ENCODE results near the gene RPS6KA5. TPM values are rescaled to one million over a fixed set of nuclear protein-coding genes. Genes with fewer than 3 reads are reported as not detected.

The RPS6KA5 gene
- total RNA-seq, 1 experiment from 2014 or later, result 3.8 TPM

DNA sequence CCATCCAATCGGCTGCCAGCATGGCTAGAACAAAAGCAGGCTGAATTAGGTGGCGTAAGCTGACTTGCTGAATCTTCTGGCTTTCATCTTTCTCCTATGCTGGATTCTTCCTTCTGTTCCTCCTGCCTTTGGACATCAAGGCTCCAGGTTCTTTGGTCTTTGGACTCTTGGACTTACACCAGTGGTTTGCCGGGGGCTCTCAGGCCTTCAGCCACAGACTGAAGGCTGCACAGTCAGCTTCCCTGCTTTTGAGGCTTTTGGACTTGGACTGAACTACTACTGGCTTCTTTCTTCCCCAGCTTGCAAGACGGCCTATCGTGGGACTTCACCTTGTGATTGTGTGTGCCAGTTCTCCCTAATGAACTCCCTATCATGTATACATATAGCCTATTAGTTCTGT is 42.0 kb downstream of the RPS6KA5 start:
- H2BK5ac ChIP-seq (ENCODE audit: insufficient read length, low read length), result no peak overlapping the region
- H3K4ac ChIP-seq (ENCODE audit: low read depth, low read length), result no peak overlapping the region
- H4K91ac ChIP-seq (ENCODE audit: insufficient read length, low read depth, low read length), result no peak overlapping the region
- no peak overlapping the region for H4K8ac ChIP-seq (replicated peaks; ENCODE audit: insufficient read length, low read depth, low read length)
- WGBS (ENCODE audit: extremely low coverage, insufficient read length, low lambda C conversion rate), result no CpG with 5 or more reads among the region's 5 CpGs
- H4K20me1 ChIP-seq (ENCODE audit: control insufficient read depth, insufficient read depth, insufficient read length), result no peaks in the 10 kb centered on the region
- no peak for DNase-seq
- no peak overlapping the region for H3T11ph ChIP-seq (ENCODE audit: low read length)
- Mint-ChIP-seq H3K9me3 (no peaks in the 10 kb centered on the region), H3K4me3 (no peak overlapping the region), H3K4me1 (no peaks in the 10 kb centered on the region), H3K36me3 (ENCODE audit: insufficient read depth in 1 of 3, low read depth in 3 of 3) (no peaks in the 10 kb centered on the region), H3K27me3 (ENCODE audit: low read depth) (no peaks in the 10 kb centered on the region), H3K27ac (peak overlapping the region in 1 of 3 experiments; percentile 33; a peak in 1 of 7 replicates)
- H3K23ac ChIP-seq (ENCODE audit: insufficient read length, low read depth, low read length), result no peak overlapping the region
- no peaks in the 10 kb centered on the region for H3K79me2 ChIP-seq (ENCODE audit: insufficient read depth, low read length)
- H3K56ac ChIP-seq (ENCODE audit: insufficient read length, low read depth, low read length), result no peak overlapping the region
- TF ChIP-seq, protein P1, sequence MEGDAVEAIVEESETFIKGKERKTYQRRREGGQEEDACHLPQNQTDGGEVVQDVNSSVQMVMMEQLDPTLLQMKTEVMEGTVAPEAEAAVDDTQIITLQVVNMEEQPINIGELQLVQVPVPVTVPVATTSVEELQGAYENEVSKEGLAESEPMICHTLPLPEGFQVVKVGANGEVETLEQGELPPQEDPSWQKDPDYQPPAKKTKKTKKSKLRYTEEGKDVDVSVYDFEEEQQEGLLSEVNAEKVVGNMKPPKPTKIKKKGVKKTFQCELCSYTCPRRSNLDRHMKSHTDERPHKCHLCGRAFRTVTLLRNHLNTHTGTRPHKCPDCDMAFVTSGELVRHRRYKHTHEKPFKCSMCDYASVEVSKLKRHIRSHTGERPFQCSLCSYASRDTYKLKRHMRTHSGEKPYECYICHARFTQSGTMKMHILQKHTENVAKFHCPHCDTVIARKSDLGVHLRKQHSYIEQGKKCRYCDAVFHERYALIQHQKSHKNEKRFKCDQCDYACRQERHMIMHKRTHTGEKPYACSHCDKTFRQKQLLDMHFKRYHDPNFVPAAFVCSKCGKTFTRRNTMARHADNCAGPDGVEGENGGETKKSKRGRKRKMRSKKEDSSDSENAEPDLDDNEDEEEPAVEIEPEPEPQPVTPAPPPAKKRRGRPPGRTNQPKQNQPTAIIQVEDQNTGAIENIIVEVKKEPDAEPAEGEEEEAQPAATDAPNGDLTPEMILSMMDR (conservative IDR thresholded peaks at IDR 0.05), result no peak
- H3K9me3 ChIP-seq (ENCODE audit: control insufficient read depth, low read depth, low read length), result no peaks in the 10 kb centered on the region
- H3K4me2 ChIP-seq (ENCODE audit: insufficient read depth, insufficient read length, low read length), result no peak overlapping the region
- no peak overlapping the region for H2BK15ac ChIP-seq (ENCODE audit: low read depth, low read length)
- no peak overlapping the region for H3K27ac ChIP-seq (ENCODE audit: insufficient read length, low read depth, low read length)
- no peaks in the 10 kb centered on the region for H3K27me3 ChIP-seq (ENCODE audit: insufficient read depth, low read length)
- H2BK120ac ChIP-seq (ENCODE audit: low read depth, low read length, poor library complexity, severe bottlenecking), result no peak overlapping the region
- H2AK5ac ChIP-seq (ENCODE audit: insufficient read length, low read length), result no peak overlapping the region
- no peak overlapping the region for H2BK12ac ChIP-seq (ENCODE audit: insufficient read length, low read depth, low read length)
- no peak overlapping the region for H2BK20ac ChIP-seq (ENCODE audit: low read depth, low read length, poor library complexity, severe bottlenecking)
- H4K5ac ChIP-seq (ENCODE audit: insufficient read length, low read depth, low read length), result no peak overlapping the region
- H3K23me2 ChIP-seq (ENCODE audit: insufficient read length, low read depth, low read length, poor library complexity, severe bottlenecking), result no peaks in the 10 kb centered on the region
- no peaks in the 10 kb centered on the region for H3K4me1 ChIP-seq (ENCODE audit: insufficient read depth, low read length)
- no peak overlapping the region for H3K14ac ChIP-seq (ENCODE audit: insufficient read depth, low read length)
- H2AFZ ChIP-seq (ENCODE audit: low read length), result no peak overlapping the region
- H3K9ac ChIP-seq (ENCODE audit: extremely low read depth, insufficient read length, low read length), result no peak overlapping the region
- no peaks in the 10 kb centered on the region for H3K79me1 ChIP-seq (ENCODE audit: insufficient read depth, low read depth, low read length, poor library complexity, severe bottlenecking)
- H3K18ac ChIP-seq (ENCODE audit: insufficient read length, low read depth, low read length), result no peak overlapping the region
